ENCODE data around the gene TEX2.

The TEX2 gene

GRCh38 chr17:64277831-64278562 is 14.9 kb upstream of the TEX2 start:
- TF ChIP-seq ZNF274 (IDR thresholded peaks at IDR 0.05; ENCODE audit: low read depth, low read length), result no peak
- no peak overlapping the region for H3K4me3 ChIP-seq (ENCODE audit: low read length)

- TF ChIP-seq ZNF274 (IDR thresholded peaks at IDR 0.05; ENCODE audit: low read depth, low read length), result no peak
- H3K4me3 ChIP-seq (ENCODE audit: low read length), result no peak overlapping the region
These were observed 14.0 kb upstream of the TEX2 start for GRCh38 chr17:64276961-64277505.

GRCh38 chr17:64275016-64275415 is 12.0 kb upstream of the TEX2 start:
- no peak overlapping the region for H3K4me3 ChIP-seq (ENCODE audit: low read length)
- TF ChIP-seq ZNF274 (IDR thresholded peaks at IDR 0.05; ENCODE audit: low read depth, low read length), result no peak

- no peak overlapping the region for H3K4me3 ChIP-seq (ENCODE audit: low read length)
- TF ChIP-seq ZNF274 (IDR thresholded peaks at IDR 0.05; ENCODE audit: low read depth, low read length), result no peak
These were observed 9.9 kb upstream of the TEX2 start for GRCh38 chr17:64273006-64273405.

GRCh38 chr17:64270885-64271284 is 7.8 kb upstream of the TEX2 start:
- peak overlapping the region; percentile 20; the same call in 1 of the 2 replicates for H3K4me3 ChIP-seq (ENCODE audit: low read length)
- TF ChIP-seq ZNF274 (IDR thresholded peaks at IDR 0.05; ENCODE audit: low read depth, low read length), result no peak

- no peak overlapping the region for H3K4me3 ChIP-seq (ENCODE audit: low read length)
- TF ChIP-seq ZNF274 (IDR thresholded peaks at IDR 0.05; ENCODE audit: low read depth, low read length), result no peak
These were observed 6.9 kb upstream of the TEX2 start for GRCh38 chr17:64269687-64270649.

- no peak for TF ChIP-seq ZNF274 (IDR thresholded peaks at IDR 0.05; ENCODE audit: low read depth, low read length)
- no peak overlapping the region for H3K4me3 ChIP-seq (ENCODE audit: low read length)
These were observed 1.8 kb upstream of the TEX2 start for GRCh38 chr17:64264891-64265290.

GRCh38 chr17:64262198-64262999 is 661 bp downstream of the TEX2 start:
- H3K4me3 ChIP-seq (ENCODE audit: low read length), result peak overlapping the region; percentile 92
- no peak for TF ChIP-seq ZNF274 (IDR thresholded peaks at IDR 0.05; ENCODE audit: low read depth, low read length)

GRCh38 chr17:64261417-64262145 is 1.5 kb downstream of the TEX2 start:
- peak overlapping the region; percentile 92 for H3K4me3 ChIP-seq (ENCODE audit: low read length)
- no peak for TF ChIP-seq ZNF274 (IDR thresholded peaks at IDR 0.05; ENCODE audit: low read depth, low read length)

GRCh38 chr17:64260886-64261285 is 2.2 kb downstream of the TEX2 start:
- no peak overlapping the region for H3K4me3 ChIP-seq (ENCODE audit: low read length)
- no peak for TF ChIP-seq ZNF274 (IDR thresholded peaks at IDR 0.05; ENCODE audit: low read depth, low read length)

- no peak for TF ChIP-seq ZNF274 (IDR thresholded peaks at IDR 0.05; ENCODE audit: low read depth, low read length)
- no peak overlapping the region for H3K4me3 ChIP-seq (ENCODE audit: low read length)
These were observed 3.1 kb downstream of the TEX2 start for GRCh38 chr17:64259922-64260321.

GRCh38 chr17:64259426-64259825 is 3.6 kb downstream of the TEX2 start:
- TF ChIP-seq ZNF274 (IDR thresholded peaks at IDR 0.05; ENCODE audit: low read depth, low read length), result no peak

More at GRCh38 chr17:64259426-64259825, 3.6 kb downstream of the TEX2 start:
- no peak overlapping the region for H3K4me3 ChIP-seq (ENCODE audit: low read length)
